Keratinocyte (primary cell): ENCODE measurements around the gene SLC35B3. TPM values are rescaled to one million over a fixed set of nuclear protein-coding genes. Genes with fewer than 3 reads are reported as not detected.

Source experiments
- DNase-seq: peaks from one replicate; pipeline ENCODE4 v3.0.0-alpha.2; 2011; ENCODE audit warnings: low read depth, missing footprints, low spot score
- FAIRE-seq: peaks from 2 replicates; lab custom pipeline; 2011; peaks lifted over from hg19 to GRCh38; lab: Jason Lieb, UNC
- H2AFZ ChIP-seq: 2 replicates; pipeline ENCODE4 v1.6.0; 2012; ENCODE audit warnings: low read length, control low read depth, inconsistent platforms; ENCODE audit not compliant: control insufficient read depth
- H3K27ac ChIP-seq: 2 replicates; pipeline ENCODE4 v1.5.1; 2011; ENCODE audit warnings: low read length; ENCODE audit not compliant: control insufficient read depth, insufficient read depth
- H3K27me3 ChIP-seq: 3 replicates; pipeline ENCODE4 v1.6.0; 2011; ENCODE audit warnings: low read length; ENCODE audit not compliant: control insufficient read depth, insufficient read depth; ENCODE audit errors: extremely low read depth
- H3K36me3 ChIP-seq, 2 experiments: 2 replicates in 1 of 2; 3 replicates in 1 of 2; pipeline ENCODE4 v1.5.1; 2011; ENCODE audit warnings: low read length in 2 of 2, mild to moderate bottlenecking in 1 of 2; ENCODE audit not compliant: control insufficient read depth in 2 of 2, insufficient read depth in 2 of 2; ENCODE audit errors: extremely low read depth in 1 of 2
- H3K4me1 ChIP-seq: 3 replicates; pipeline ENCODE4 v1.5.1; 2011; ENCODE audit warnings: low read length; ENCODE audit not compliant: control insufficient read depth, insufficient read depth; ENCODE audit errors: extremely low read depth
- H3K4me2 ChIP-seq: 3 replicates; pipeline ENCODE4 v1.6.0; 2011; ENCODE audit warnings: low read depth, low read length; ENCODE audit not compliant: control insufficient read depth, insufficient read depth; ENCODE audit errors: extremely low read depth
- H3K4me3 ChIP-seq, 3 experiments: fragments of 200-600 bp in 1 of 3; sonication (generic) in 1 of 3; 2 replicates in 2 of 3; 3 replicates in 1 of 3; pipeline ENCODE4 v1.5.1; 2011 to 2016; ENCODE audit warnings: low read length in 3 of 3, mild to moderate bottlenecking in 3 of 3, control low read depth in 2 of 3, inconsistent platforms in 1 of 3, low read depth in 1 of 3, mixed read lengths in 1 of 3, mixed run types in 1 of 3, moderate library complexity in 1 of 3; ENCODE audit not compliant: control insufficient read depth in 2 of 3, insufficient read depth in 2 of 3; ENCODE audit errors: extremely low read depth in 1 of 3
- H3K79me2 ChIP-seq: 2 replicates; pipeline ENCODE4 v1.6.0; 2012; ENCODE audit warnings: low read length; ENCODE audit not compliant: control insufficient read depth, insufficient read depth
- H3K9ac ChIP-seq: 3 replicates; pipeline ENCODE4 v1.6.0; 2011; ENCODE audit warnings: low read length; ENCODE audit not compliant: control insufficient read depth, insufficient read depth; ENCODE audit errors: extremely low read depth
- H3K9me1 ChIP-seq: 3 replicates; pipeline ENCODE4 v1.6.0; 2011; ENCODE audit warnings: low read length; ENCODE audit not compliant: control insufficient read depth, insufficient read depth; ENCODE audit errors: extremely low read depth
- H3K9me3 ChIP-seq: 2 replicates; pipeline ENCODE4 v1.5.1; 2012; ENCODE audit warnings: low read depth, low read length; ENCODE audit not compliant: control insufficient read depth
- H4K20me1 ChIP-seq: 3 replicates; pipeline ENCODE4 v1.6.0; 2011; ENCODE audit warnings: low read length; ENCODE audit not compliant: control insufficient read depth, insufficient read depth; ENCODE audit errors: extremely low read depth
- CTCF ChIP-seq, 3 experiments: IDR thresholded peaks in 1 of 3; conservative IDR thresholded peaks in 1 of 3; optimal IDR thresholded peaks in 1 of 3; 2 replicates in 2 of 3; 3 replicates in 1 of 3; pipeline versions ENCODE3 to v1.5.1; 2011; ENCODE audit warnings: low read length in 3 of 3, mild to moderate bottlenecking in 3 of 3, moderate library complexity in 2 of 3, control low read depth in 1 of 3, inconsistent platforms in 1 of 3; ENCODE audit not compliant: insufficient read depth in 2 of 3; ENCODE audit errors: extremely low read depth in 1 of 3
- EZH2 ChIP-seq: IDR thresholded peaks from one replicate; pipeline ENCODE4 v1.6.1; 2012; ENCODE audit warnings: inconsistent platforms, mild to moderate bottlenecking, low read length, moderate library complexity
- dilution Hi-C: fragments of 300-500 bp; cut with MboI; formaldehyde crosslinking; loops from one replicate; pipeline ENCODE4 v1.7.0; 2020; ENCODE audit warnings: low sequenced_read_pairs; ENCODE audit not compliant: extremely low pct_ligation_motif_present
- polyA plus RNA-seq, 5 experiments: library from polyadenylated mRNA; depleted of rRNA in 3 of 5; stranded (reverse) in 3 of 5; stranded (forward) in 1 of 5; unstranded in 1 of 5; fragments of >200 nt; gene quantifications; 1 replicate in 1 of 5; 2 replicates in 3 of 5; 3 replicates in 1 of 5; pipeline versions ENCODE4 v1.2.1 to v1.2.3, GENCODE V29; 2011 to 2012; ENCODE audit warnings: missing spikeins in 2 of 5, low read depth in 1 of 5, low replicate concordance in 1 of 5

Gene SLC35B3
- polyA plus RNA-seq, 1 donor (not counting 4 experiments of a cell fraction or from before 2014, with no cell fraction given): 30.6 TPM

- Histone ChIP-seq H3K9ac (no peak overlapping the region), H3K9me3 (no peaks in the 10 kb centered on the region)
- dilution Hi-C loops: no loop called here
These were observed 42.8 kb downstream of the SLC35B3 start for GRCh38 chr6:8392569-8392968.

GRCh38 chr6:8391934-8392333, 43.4 kb downstream of the SLC35B3 start:
- Histone ChIP-seq H3K36me3 (no peaks in the 10 kb centered on the region), H3K9me3 (no peaks in the 10 kb centered on the region), H3K4me1 (no peaks in the 10 kb centered on the region), H3K9me1 (no peaks in the 10 kb centered on the region), H3K79me2 (no peaks in the 10 kb centered on the region), H3K9ac (no peak overlapping the region), H3K4me3 (no peak overlapping the region), H3K27me3 (no peaks in the 10 kb centered on the region), H2AFZ (no peak overlapping the region), H3K27ac (no peak overlapping the region), H3K4me2 (no peak overlapping the region), H4K20me1 (no peaks in the 10 kb centered on the region)
- DNase-seq: no peak
- FAIRE-seq: no peak
- dilution Hi-C loops: no loop called here
- no peak for TF ChIP-seq CTCF (optimal IDR thresholded peaks at IDR 0.05 in 1 of 3, IDR thresholded peaks at IDR 0.05 in 1 of 3, conservative IDR thresholded peaks at IDR 0.05 in 1 of 3; ENCODE audit: extremely low read depth in 1 of 3, insufficient read depth in 2 of 3, low read length in 3 of 3)
- TF ChIP-seq EZH2: no peak

More at GRCh38 chr6:8392569-8392968, 42.8 kb downstream of the SLC35B3 start:
- no peaks in the 10 kb centered on the region for H3K4me1 ChIP-seq
- no peaks in the 10 kb centered on the region for H3K36me3 ChIP-seq
- no peak overlapping the region for H3K4me3 ChIP-seq
- no peaks in the 10 kb centered on the region for H4K20me1 ChIP-seq
- FAIRE-seq (no peak), DNase-seq (no peak)
- no peak overlapping the region for H3K4me2 ChIP-seq
- no peaks in the 10 kb centered on the region for H3K27me3 ChIP-seq
- H3K79me2 ChIP-seq: no peaks in the 10 kb centered on the region
- no peak for TF ChIP-seq EZH2
- TF ChIP-seq CTCF (optimal IDR thresholded peaks at IDR 0.05 in 1 of 3, IDR thresholded peaks at IDR 0.05 in 1 of 3, conservative IDR thresholded peaks at IDR 0.05 in 1 of 3; ENCODE audit: extremely low read depth in 1 of 3, insufficient read depth in 2 of 3, low read length in 3 of 3): no peak
- no peak overlapping the region for H3K27ac ChIP-seq
- no peaks in the 10 kb centered on the region for H3K9me1 ChIP-seq
- no peak overlapping the region for H2AFZ ChIP-seq
